Ovary (tissue), 9 donors: ENCODE data around the gene CALML5. TPM values are rescaled to one million over a fixed set of nuclear protein-coding genes. Genes with fewer than 3 reads are reported as not detected.
A peak's percentile ranks its signal among the peaks of the same experiment; 100 is the strongest.

ENCODE experiments used
- DNase-seq, 5 donors: peaks; one replicate each; pipeline ENCODE4 v3.0.0-alpha.2; 2019 to 2020
- H3K27ac ChIP-seq, 2 donors: fragments of 200-600 bp; one replicate each; pipeline versions ENCODE4 v1.5.1 to v1.8.0; 2019 to 2022
- H3K27me3 ChIP-seq: fragments of 200-600 bp; one replicate; pipeline ENCODE4 v1.8.0; 2022
- H3K36me3 ChIP-seq: fragments of 200-600 bp; sonication (generic); one replicate; pipeline ENCODE4 v1.5.1; 2019
- H3K4me1 ChIP-seq: one replicate; pipeline ENCODE4 v1.8.1; 2013; ENCODE audit warnings: mild to moderate bottlenecking, moderate library complexity; ENCODE audit not compliant: insufficient read depth
- H3K4me3 ChIP-seq: fragments of 200-600 bp; sonication (generic); one replicate; pipeline ENCODE4 v1.5.1; 2017
- H3K9me3 ChIP-seq, 2 donors: fragments of 200-600 bp in 1 of 2; sonication (generic) in 1 of 2; one replicate each; pipeline versions ENCODE4 v1.5.1 to v1.8.1; 2013 to 2019; ENCODE audit warnings: mild to moderate bottlenecking in 1 of 2, moderate library complexity in 1 of 2
- EP300 ChIP-seq: sonication (generic); formaldehyde crosslinking; IDR thresholded peaks from one replicate; pipeline ENCODE4 v1.6.1; 2017; ENCODE audit warnings: antibody characterized with exemption
- POLR2A ChIP-seq: fragments of 450-650 bp; IDR thresholded peaks from one replicate; pipeline ENCODE4 v1.6.1; 2017; ENCODE audit warnings: antibody characterized with exemption, mild to moderate bottlenecking, moderate library complexity
- WGBS, 3 donors: extraction: QIAGEN DNeasy Blood & Tissue Kit in 1 of 3; methylation state at CpG; one replicate each; pipeline versions ENCODE4 v1.1.5 to v1.1.7; 2013 to 2017; 5-methylcytosine and 5-hydroxymethylcytosine counted together
- intact Hi-C, 4 donors: fragments of 100-400 bp; cut with DNase I; formaldehyde crosslinking; loops; one replicate each; pipeline versions ENCODE4 v1.11.0 to v1.15.1; 2022 to 2023
- polyA plus RNA-seq, 2 donors: library from polyadenylated mRNA; stranded (reverse); fragments of 200-250 nt in 1 of 2; fragments of 350-450 nt in 1 of 2; fragmentation: Illumina TruSeq in 1 of 2; extraction: RNeasy Lipid Tissue Mini Kit (QIAGEN cat#74804) in 1 of 2; gene quantifications; one replicate each; pipeline ENCODE4 v1.2.3, GENCODE V29; 2013 to 2014
- total RNA-seq, 7 donors: library from RNA; depleted of rRNA in 2 of 7; stranded (reverse); fragments of >200 nt in 2 of 7; fragmentation: NEBNext Ultra II Directional in 3 of 7; extraction: Animal tissue kit (Norgen Biotek cat#: 25700) in 3 of 7; gene quantifications; one replicate each; pipeline versions ENCODE4 v1.1.0 to v1.2.4, GENCODE V29; 2016 to 2023
- TF ChIP-seq, protein P1 (sequence below), 3 donors: fragments of 450-650 bp in 2 of 3; fragments of 200-600 bp in 1 of 3; IDR thresholded peaks; one replicate each; pipeline versions ENCODE4 v1.5.1 to v1.8.0; 2016 to 2022; ENCODE audit warnings: antibody characterized with exemption in 3 of 3, mild to moderate bottlenecking in 1 of 3
- donor health status: DM: no; HTN: no; CAD: no; lungs with moderate emphysema.
- donor health status: DM: no; HTN: no; CAD: no.
- donor health status: Bipolar disorder and iron deficiency.
- donor health status: DM: yes; HTN: yes; CAD: no.
- donor health status: DM: no; HTN: no; CAD: no.
- donor health status: DM: yes; HTN: yes; CAD: no.

CALML5 gene
- total and polyA plus RNA-seq, 9 donors, result 1.7 TPM; not detected in 8

DNA sequence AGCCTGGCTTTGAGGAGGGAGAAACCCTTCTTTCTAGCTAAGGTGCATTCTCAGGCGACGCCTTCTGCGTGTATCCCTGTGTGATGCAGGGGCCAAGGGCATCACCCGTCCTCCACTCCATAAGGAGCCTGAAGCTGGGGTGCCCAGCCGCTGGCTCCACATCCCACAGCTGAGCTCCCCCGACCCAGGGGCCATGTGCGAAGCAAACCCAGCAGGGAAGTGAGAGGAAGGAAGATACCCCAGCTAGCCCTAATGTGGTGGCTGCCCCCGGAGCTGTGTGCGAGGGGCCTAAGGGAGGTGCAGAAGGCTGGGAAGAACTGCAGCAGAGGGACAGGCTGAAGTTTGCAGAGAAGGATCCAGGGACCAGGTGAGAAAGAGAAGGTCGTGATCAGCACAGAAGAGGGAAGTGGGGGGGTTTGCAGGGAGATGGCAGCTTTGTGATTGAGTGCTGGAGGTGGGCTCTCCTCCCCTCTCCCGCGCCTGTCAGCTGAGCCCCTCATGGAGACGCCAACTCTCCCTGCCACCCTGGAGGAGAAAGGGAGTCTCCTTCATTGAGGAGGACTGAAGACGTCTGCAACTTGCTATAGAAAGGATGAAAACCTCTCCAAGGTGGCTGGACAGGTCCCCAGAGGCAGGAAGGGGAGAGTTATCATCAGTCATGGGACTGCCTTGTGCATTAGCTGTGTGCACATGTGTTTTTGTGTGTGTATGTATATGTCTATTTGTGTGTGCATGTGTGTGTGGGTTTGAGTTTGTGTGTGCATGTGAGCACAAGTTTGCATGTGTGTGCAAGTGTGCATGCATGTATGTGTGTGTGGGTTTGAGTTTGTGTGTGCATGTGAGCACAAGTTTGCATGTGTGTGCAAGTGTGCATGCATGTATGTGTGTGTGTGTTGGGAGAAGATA lies 3.5 kb upstream of the CALML5 start:
- Histone ChIP-seq H3K27me3 (no peaks in the 10 kb centered on the region), H3K27ac (no peak overlapping the region), H3K36me3 (no peaks in the 10 kb centered on the region), H3K4me3 (no peak overlapping the region), H3K4me1 (no peaks in the 10 kb centered on the region), H3K9me3 (no peaks in the 10 kb centered on the region)
- no peak for DNase-seq
- intact Hi-C loops, result no loop called here
- TF ChIP-seq, protein P1, sequence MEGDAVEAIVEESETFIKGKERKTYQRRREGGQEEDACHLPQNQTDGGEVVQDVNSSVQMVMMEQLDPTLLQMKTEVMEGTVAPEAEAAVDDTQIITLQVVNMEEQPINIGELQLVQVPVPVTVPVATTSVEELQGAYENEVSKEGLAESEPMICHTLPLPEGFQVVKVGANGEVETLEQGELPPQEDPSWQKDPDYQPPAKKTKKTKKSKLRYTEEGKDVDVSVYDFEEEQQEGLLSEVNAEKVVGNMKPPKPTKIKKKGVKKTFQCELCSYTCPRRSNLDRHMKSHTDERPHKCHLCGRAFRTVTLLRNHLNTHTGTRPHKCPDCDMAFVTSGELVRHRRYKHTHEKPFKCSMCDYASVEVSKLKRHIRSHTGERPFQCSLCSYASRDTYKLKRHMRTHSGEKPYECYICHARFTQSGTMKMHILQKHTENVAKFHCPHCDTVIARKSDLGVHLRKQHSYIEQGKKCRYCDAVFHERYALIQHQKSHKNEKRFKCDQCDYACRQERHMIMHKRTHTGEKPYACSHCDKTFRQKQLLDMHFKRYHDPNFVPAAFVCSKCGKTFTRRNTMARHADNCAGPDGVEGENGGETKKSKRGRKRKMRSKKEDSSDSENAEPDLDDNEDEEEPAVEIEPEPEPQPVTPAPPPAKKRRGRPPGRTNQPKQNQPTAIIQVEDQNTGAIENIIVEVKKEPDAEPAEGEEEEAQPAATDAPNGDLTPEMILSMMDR (IDR thresholded peaks at IDR 0.05), result no peak
- no peak for TF ChIP-seq POLR2A
- no peak for TF ChIP-seq EP300
- WGBS, 3 donors, result 81 to 91% (median 82%) methylated on average over 14 of the region's 14 CpGs

GRCh38 chr10:5502061-5502521 lies 2.7 kb upstream of the CALML5 start:
- intact Hi-C loops, result no loop called here
- no peaks in the 10 kb centered on the region for H3K9me3 ChIP-seq
- H3K27ac ChIP-seq, result no peak overlapping the region
- H3K4me3 ChIP-seq, result no peak overlapping the region
- H3K4me1 ChIP-seq, result no peaks in the 10 kb centered on the region
- TF ChIP-seq, protein P1 (IDR thresholded peaks at IDR 0.05), result no peak
- TF ChIP-seq EP300 (no peak), POLR2A (no peak)
- no peaks in the 10 kb centered on the region for H3K36me3 ChIP-seq
- 20 to 38% (median 28%) methylated on average over 12 of the region's 12 CpGs for WGBS, 3 donors
- peak in 1 of 5 donors; percentile 12 for DNase-seq
- H3K27me3 ChIP-seq, result no peaks in the 10 kb centered on the region

DNA sequence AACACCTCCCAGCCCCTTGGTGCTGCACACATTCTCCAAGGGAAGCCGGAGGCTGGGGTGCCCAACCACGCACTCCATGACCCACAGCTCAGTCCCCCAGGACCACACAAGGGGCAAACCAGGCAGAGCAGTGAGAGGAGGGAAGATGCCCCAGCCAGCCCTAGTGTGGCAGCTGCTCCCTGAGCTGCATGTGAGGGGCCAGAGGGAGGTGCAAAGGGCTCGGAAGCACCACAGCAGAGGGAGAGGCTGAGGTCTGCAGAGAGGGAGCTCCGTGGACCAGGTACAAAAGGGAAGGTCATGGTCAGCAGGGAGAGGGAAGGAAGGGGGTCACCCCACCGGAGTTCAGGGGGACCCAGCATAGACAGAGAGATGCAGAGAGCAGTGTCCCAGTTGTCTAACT lies 1.5 kb upstream of the CALML5 start:
- Histone ChIP-seq H3K27ac (no peak overlapping the region), H3K36me3 (no peaks in the 10 kb centered on the region)
- no peak for DNase-seq

GRCh38 chr10:5500162-5500670 lies 846 bp upstream of the CALML5 start:
- Histone ChIP-seq H3K27ac (no peak overlapping the region), H3K36me3 (no peaks in the 10 kb centered on the region), H3K4me3 (no peak overlapping the region), H3K4me1 (no peaks in the 10 kb centered on the region), H3K9me3 (no peaks in the 10 kb centered on the region), H3K27me3 (no peaks in the 10 kb centered on the region)
- DNase-seq, result peak in 1 of 5 donors; percentile 1
- no peak for TF ChIP-seq EP300
- TF ChIP-seq, protein P1 (IDR thresholded peaks at IDR 0.05), result no peak
- no peak for TF ChIP-seq POLR2A
- 89 to 90% (median 89%) methylated on average over 7 of the region's 7 CpGs for WGBS, 3 donors
- intact Hi-C loops, result no loop called here

More for the DNA sequence above, 1.5 kb upstream of the CALML5 start:
- Histone ChIP-seq H3K4me3 (no peak overlapping the region), H3K4me1 (no peaks in the 10 kb centered on the region), H3K9me3 (no peaks in the 10 kb centered on the region), H3K27me3 (no peaks in the 10 kb centered on the region)
- 75 to 88% (median 87%) methylated on average over 5 of the region's 5 CpGs for WGBS, 3 donors
- TF ChIP-seq EP300, result no peak
- TF ChIP-seq, protein P1 (IDR thresholded peaks at IDR 0.05), result no peak
- TF ChIP-seq POLR2A, result no peak
- intact Hi-C loops, result no loop called here
